Lower leg skin (tissue), 3 donors: ENCODE results near the gene TRAK1.

Experiments used
- CTCF ChIP-seq, 3 donors: fragments of 450-650 bp; IDR thresholded peaks; one replicate each; pipeline ENCODE4 v1.5.1; 2016; ENCODE audit warnings: antibody characterized with exemption in 3 of 3, mild to moderate bottlenecking in 3 of 3, moderate library complexity in 2 of 3
- POLR2A ChIP-seq, 2 donors: fragments of 450-650 bp; IDR thresholded peaks; one replicate each; pipeline ENCODE4 v1.6.1; 2016 to 2017; ENCODE audit warnings: antibody characterized with exemption in 2 of 2, mild to moderate bottlenecking in 1 of 2, moderate library complexity in 1 of 2

GRCh38 chr3:42151596-42152168 lies 60.5 kb downstream of the TRAK1 start:
- TF ChIP-seq CTCF (IDR thresholded peaks at IDR 0.05) (no peak), POLR2A (IDR thresholded peaks at IDR 0.05) (no peak)
